ENCODE data around the gene ERN1. TPM values are rescaled to one million over a fixed set of nuclear protein-coding genes. Genes with fewer than 3 reads are reported as not detected.

The ERN1 gene
- total and polyA plus RNA-seq, 2 of the 13 experiments (the other 11 are each of a cell fraction or from before 2014, with no cell fraction given) = 6.0 to 12.7 TPM

DNA sequence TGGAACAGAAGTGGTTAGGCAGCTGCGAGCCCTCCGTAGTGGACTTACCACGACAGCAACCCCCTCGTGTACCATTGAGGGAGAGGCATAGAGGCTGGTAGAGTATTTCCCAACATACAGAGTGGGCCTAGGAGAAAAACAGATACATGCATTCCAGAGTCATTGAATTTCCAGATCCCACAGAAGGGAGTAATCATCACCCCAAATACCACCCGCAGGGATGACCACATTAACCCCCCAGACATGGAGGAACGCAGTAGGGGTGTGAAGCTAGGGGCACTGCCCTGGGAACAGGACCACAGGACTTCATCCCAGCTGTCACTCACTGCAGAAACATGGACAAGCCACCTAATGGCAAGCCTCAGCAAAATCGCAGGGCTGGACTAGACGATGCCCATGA, 64.8 kb downstream of the ERN1 start:
- H4K20me1 ChIP-seq (ENCODE audit: insufficient read depth, low read length) = no peaks in the 10 kb centered on the region
- ChIA-PET CTCF (ENCODE audit: low intra/inter-chr PET ratio, low total read pairs) (interaction anchor here (3.4 kb wide), 1 partner anchor 68 kb away, joined by 67 read pairs; no protein-coding TSS in a partner anchor), POLR2A (interaction anchor here (1.8 to 2.3 kb wide), 2 partner anchors 10 to 80 kb away, joined by 12 to 13 read pairs; no protein-coding TSS in a partner anchor)
- no peaks in the 10 kb centered on the region for H3K27me3 ChIP-seq (ENCODE audit: control insufficient read depth in 1 of 2, insufficient read depth in 2 of 2, low read length in 2 of 2)
- WGBS (ENCODE audit: low lambda C conversion rate) = 96% methylated on average over 8 of the region's 8 CpGs
- no peak overlapping the region for H3K4me3 ChIP-seq (replicated peaks in 1 of 3; ENCODE audit: insufficient read depth in 1 of 3, low read depth in 2 of 3, low read length in 3 of 3)
- intact Hi-C loops (cut with micrococcal nuclease; ENCODE audit: unreplicated experiment) = no loop called here
- H2AFZ ChIP-seq (ENCODE audit: low read length) = no peak overlapping the region
- no peaks in the 10 kb centered on the region for H3K79me2 ChIP-seq (ENCODE audit: insufficient read depth, low read length)
- peaks cover 5% of the 10 kb centered on the region for H3K4me1 ChIP-seq (ENCODE audit: insufficient read depth, low read length)
- BruUV-seq (replicated peaks) = no TSS peak
- TF ChIP-seq ATF7 (IDR thresholded peaks at IDR 0.05) = no peak
- TF ChIP-seq ATF7 (CRISPR knock-in tag; IDR thresholded peaks at IDR 0.05) = no peak
- TF ChIP-seq, protein P1, sequence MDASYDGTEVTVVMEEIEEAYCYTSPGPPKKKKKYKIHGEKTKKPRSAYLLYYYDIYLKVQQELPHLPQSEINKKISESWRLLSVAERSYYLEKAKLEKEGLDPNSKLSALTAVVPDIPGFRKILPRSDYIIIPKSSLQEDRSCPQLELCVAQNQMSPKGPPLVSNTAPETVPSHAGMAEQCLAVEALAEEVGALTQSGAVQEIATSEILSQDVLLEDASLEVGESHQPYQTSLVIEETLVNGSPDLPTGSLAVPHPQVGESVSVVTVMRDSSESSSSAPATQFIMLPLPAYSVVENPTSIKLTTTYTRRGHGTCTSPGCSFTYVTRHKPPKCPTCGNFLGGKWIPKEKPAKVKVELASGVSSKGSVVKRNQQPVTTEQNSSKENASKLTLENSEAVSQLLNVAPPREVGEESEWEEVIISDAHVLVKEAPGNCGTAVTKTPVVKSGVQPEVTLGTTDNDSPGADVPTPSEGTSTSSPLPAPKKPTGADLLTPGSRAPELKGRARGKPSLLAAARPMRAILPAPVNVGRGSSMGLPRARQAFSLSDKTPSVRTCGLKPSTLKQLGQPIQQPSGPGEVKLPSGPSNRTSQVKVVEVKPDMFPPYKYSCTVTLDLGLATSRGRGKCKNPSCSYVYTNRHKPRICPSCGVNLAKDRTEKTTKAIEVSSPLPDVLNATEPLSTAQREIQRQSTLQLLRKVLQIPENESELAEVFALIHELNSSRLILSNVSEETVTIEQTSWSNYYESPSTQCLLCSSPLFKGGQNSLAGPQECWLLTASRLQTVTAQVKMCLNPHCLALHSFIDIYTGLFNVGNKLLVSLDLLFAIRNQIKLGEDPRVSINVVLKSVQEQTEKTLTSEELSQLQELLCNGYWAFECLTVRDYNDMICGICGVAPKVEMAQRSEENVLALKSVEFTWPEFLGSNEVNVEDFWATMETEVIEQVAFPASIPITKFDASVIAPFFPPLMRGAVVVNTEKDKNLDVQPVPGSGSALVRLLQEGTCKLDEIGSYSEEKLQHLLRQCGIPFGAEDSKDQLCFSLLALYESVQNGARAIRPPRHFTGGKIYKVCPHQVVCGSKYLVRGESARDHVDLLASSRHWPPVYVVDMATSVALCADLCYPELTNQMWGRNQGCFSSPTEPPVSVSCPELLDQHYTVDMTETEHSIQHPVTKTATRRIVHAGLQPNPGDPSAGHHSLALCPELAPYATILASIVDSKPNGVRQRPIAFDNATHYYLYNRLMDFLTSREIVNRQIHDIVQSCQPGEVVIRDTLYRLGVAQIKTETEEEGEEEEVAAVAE (CRISPR knock-in tag; IDR thresholded peaks at IDR 0.05; ENCODE audit: borderline replicate concordance) = no peak
- DNase-seq (ENCODE audit: low spot score) = no peak
- H3K9me3 ChIP-seq (ENCODE audit: low read length) = peaks cover 8% of the 10 kb centered on the region
- in situ Hi-C loops (cut with HindIII; ENCODE audit: extremely low pct_ligation_motif_present, low pct_unique_long_range_greater_than_20kb) = loop anchor here (10.0 kb wide), 1 partner anchor 220 kb away; no protein-coding TSS in a partner anchor
- no peak for FAIRE-seq
- peaks cover 23 to 79% of the 10 kb centered on the region in 2 experiments; a peak in 4 of 5 replicates for H3K36me3 ChIP-seq (replicated peaks in 1 of 2; ENCODE audit: control insufficient read depth in 1 of 2, insufficient read depth in 2 of 2, low read length in 2 of 2)
- H3K27ac ChIP-seq (ENCODE audit: extremely low read length, insufficient read depth, low read length) = no peak overlapping the region
- H3K4me2 ChIP-seq (ENCODE audit: low read depth, low read length) = no peak overlapping the region
- no peak overlapping the region for H3K9ac ChIP-seq (ENCODE audit: insufficient read depth, low read depth, low read length)
- ATAC-seq = no peak

Measured in HepG2 (cell line).